ENCODE data around the gene DNAJB6. TPM values are rescaled to one million over a fixed set of nuclear protein-coding genes. Genes with fewer than 3 reads are reported as not detected.

The DNAJB6 gene
- total and polyA plus RNA-seq, 2 donors (not counting 3 experiments of a cell fraction or from before 2014, with no cell fraction given): 69.6 to 135 TPM

DNA sequence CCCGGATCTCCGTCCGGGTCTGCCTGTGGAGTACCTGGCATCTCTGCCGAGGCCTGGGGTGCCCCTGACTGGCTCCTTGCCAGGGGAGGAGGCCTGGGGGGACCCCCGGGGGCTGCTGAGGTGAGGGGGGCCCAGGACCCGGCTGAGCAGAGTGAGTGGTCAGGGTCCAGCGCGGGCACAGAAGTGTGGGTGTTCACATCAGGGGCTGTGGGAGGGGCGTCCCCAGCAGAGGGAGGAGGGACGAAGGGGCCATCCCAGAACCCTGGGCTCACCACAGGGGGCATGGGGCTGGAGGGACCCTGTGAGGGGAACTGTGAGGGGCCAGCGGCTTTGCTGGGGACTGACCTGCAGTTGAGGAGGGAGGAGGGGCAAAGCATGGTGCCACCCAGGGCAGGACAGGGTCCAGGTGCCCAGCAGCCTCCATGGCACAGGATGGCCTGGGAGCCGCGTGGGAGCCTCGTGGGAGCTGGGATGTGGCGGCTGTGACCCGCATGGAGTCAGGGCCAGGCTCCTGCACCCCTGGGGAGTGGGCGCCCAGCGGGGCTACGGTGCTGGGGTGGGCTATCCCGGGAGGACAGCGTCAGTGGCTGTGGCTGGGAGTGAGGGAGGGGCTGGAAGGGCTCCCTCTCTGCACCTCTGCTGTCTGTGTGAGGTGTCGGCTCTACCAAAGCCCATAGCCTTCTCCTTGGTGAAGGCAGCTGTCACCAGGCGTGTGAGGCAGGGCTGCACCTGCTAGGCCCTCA lies 91.2 kb downstream of the DNAJB6 start:
- Histone ChIP-seq H2AFZ (ENCODE audit: low read depth, low read length) (no peak overlapping the region), H3K4me2 (ENCODE audit: insufficient read depth, low read length) (no peak overlapping the region), H3K9ac (replicated peaks; ENCODE audit: extremely low read depth, insufficient read depth, low read length) (no peak overlapping the region), H3K27me3 (ENCODE audit: control insufficient read depth in 2 of 2, insufficient read depth in 2 of 2, low read length in 2 of 2) (no peaks in the 10 kb centered on the region), H3K9me3 (replicated peaks; ENCODE audit: control insufficient read depth, insufficient read depth, low read length) (no peaks in the 10 kb centered on the region), H3K79me2 (ENCODE audit: control insufficient read depth, insufficient read depth, low read length) (no peaks in the 10 kb centered on the region), H3K27ac (ENCODE audit: insufficient read depth, low read depth, low read length) (no peak overlapping the region), H4K20me1 (replicated peaks; ENCODE audit: control insufficient read depth, extremely low read depth, insufficient read depth, low read length) (no peaks in the 10 kb centered on the region), H3K36me3 (ENCODE audit: control insufficient read depth in 2 of 2, extremely low read depth in 1 of 2, insufficient read depth in 2 of 2, low read length in 2 of 2) (no peaks in the 10 kb centered on the region), H3K9me1 (replicated peaks; ENCODE audit: control insufficient read depth, extremely low read depth, insufficient read depth, low read length) (no peaks in the 10 kb centered on the region), H3K4me3 (replicated peaks in 1 of 3; ENCODE audit: insufficient read depth in 1 of 3, low read depth in 1 of 3, low read length in 3 of 3) (no peak overlapping the region), H3K4me1 (ENCODE audit: control insufficient read depth, extremely low read depth, insufficient read depth, low read length) (peaks cover 12% of the 10 kb centered on the region)
- no TSS peak for BruUV-seq (replicated peaks)
- dilution Hi-C loops (cut with MboI; ENCODE audit: extremely low pct_ligation_motif_present, low sequenced_read_pairs): no loop called here
- CTCF ChIA-PET: no interaction called here
- DNase-seq (ENCODE audit: low read depth, low spot score): no peak
- FAIRE-seq: no peak
- POLR2A ChIA-PET: no interaction called here
- no peak for TF ChIP-seq FOS (IDR thresholded peaks at IDR 0.05; ENCODE audit: borderline replicate concordance, insufficient read depth, low read length)
- TF ChIP-seq, protein P1, sequence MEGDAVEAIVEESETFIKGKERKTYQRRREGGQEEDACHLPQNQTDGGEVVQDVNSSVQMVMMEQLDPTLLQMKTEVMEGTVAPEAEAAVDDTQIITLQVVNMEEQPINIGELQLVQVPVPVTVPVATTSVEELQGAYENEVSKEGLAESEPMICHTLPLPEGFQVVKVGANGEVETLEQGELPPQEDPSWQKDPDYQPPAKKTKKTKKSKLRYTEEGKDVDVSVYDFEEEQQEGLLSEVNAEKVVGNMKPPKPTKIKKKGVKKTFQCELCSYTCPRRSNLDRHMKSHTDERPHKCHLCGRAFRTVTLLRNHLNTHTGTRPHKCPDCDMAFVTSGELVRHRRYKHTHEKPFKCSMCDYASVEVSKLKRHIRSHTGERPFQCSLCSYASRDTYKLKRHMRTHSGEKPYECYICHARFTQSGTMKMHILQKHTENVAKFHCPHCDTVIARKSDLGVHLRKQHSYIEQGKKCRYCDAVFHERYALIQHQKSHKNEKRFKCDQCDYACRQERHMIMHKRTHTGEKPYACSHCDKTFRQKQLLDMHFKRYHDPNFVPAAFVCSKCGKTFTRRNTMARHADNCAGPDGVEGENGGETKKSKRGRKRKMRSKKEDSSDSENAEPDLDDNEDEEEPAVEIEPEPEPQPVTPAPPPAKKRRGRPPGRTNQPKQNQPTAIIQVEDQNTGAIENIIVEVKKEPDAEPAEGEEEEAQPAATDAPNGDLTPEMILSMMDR (IDR thresholded peaks at IDR 0.05; ENCODE audit: extremely low read depth in 1 of 2, insufficient read depth in 1 of 2, low read depth in 1 of 2, low read length in 2 of 2): no peak
- TF ChIP-seq POLR2A (IDR thresholded peaks at IDR 0.05; ENCODE audit: low read depth, low read length): no peak
- no peak for TF ChIP-seq POLR2AphosphoS5 (IDR thresholded peaks at IDR 0.05; ENCODE audit: insufficient read depth, low read depth, low read length)
- no peak for TF ChIP-seq JUN (IDR thresholded peaks at IDR 0.05; ENCODE audit: borderline replicate concordance, insufficient read depth, insufficient read length, low read depth)
- TF ChIP-seq MYC (IDR thresholded peaks at IDR 0.05; ENCODE audit: low read depth, low read length): no peak
- TF ChIP-seq, protein P2, sequence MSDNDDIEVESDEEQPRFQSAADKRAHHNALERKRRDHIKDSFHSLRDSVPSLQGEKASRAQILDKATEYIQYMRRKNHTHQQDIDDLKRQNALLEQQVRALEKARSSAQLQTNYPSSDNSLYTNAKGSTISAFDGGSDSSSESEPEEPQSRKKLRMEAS (IDR thresholded peaks at IDR 0.05; ENCODE audit: insufficient read depth, insufficient read length): no peak
- TF ChIP-seq EZH2 (IDR thresholded peaks at IDR 0.05; ENCODE audit: borderline replicate concordance, low read depth, low read length, severe bottlenecking): no peak
- TF ChIP-seq GATA2 (IDR thresholded peaks at IDR 0.05; ENCODE audit: insufficient read depth, insufficient read length, low read depth, low read length): no peak
- intact Hi-C loops (cut with micrococcal nuclease): no loop called here
